ENCODE measurements around the gene TMEM231. TPM values are rescaled to one million over a fixed set of nuclear protein-coding genes. Genes with fewer than 3 reads are reported as not detected.

TMEM231 gene
- polyA plus RNA-seq, 3 donors = 0.27 to 0.75 (median 0.72) TPM

GRCh38 chr16:75529959-75530358 is 26.1 kb downstream of the TMEM231 start:
- intact Hi-C loops (cut with micrococcal nuclease) = no loop called here
- H3K79me2 ChIP-seq (ENCODE audit: insufficient read depth, low read length) = no peaks in the 10 kb centered on the region
- H3K4me3 ChIP-seq (replicated peaks in 1 of 3; ENCODE audit: low read depth in 2 of 3, low read length in 3 of 3) = no peak overlapping the region
- H3K9ac ChIP-seq (ENCODE audit: insufficient read depth, low read length, poor library complexity, severe bottlenecking) = no peak overlapping the region
- no peak overlapping the region for H3K4me2 ChIP-seq (replicated peaks; ENCODE audit: extremely low read depth, low read length, poor library complexity, severe bottlenecking)
- Mint-ChIP-seq H3K27ac (no peak overlapping the region), H3K4me3 (no peak overlapping the region), H3K9me3 (peaks cover 1 to 8% (median 5%) of the 10 kb centered on the region in 7 donors), H3K36me3 (no peaks in the 10 kb centered on the region), H3K27me3 (ENCODE audit: low read depth in 3 of 3) (peaks cover 0 to 5% (median 4%) of the 10 kb centered on the region in 3 donors), H3K4me1 (no peaks in the 10 kb centered on the region)
- H3K27me3 ChIP-seq (ENCODE audit: control insufficient read depth in 2 of 2, insufficient read depth in 2 of 2, low read length in 2 of 2) = no peaks in the 10 kb centered on the region
- H4K20me1 ChIP-seq (ENCODE audit: insufficient read depth, low read length) = no peaks in the 10 kb centered on the region
- H3K4me1 ChIP-seq (ENCODE audit: control insufficient read depth in 1 of 2, insufficient read depth in 2 of 2, low read length in 2 of 2) = no peaks in the 10 kb centered on the region
- H3K9me3 ChIP-seq (replicated peaks in 1 of 2; ENCODE audit: control insufficient read depth in 1 of 2, insufficient read depth in 1 of 2, low read length in 2 of 2) = no peaks in the 10 kb centered on the region
- H3K36me3 ChIP-seq (replicated peaks in 1 of 2; ENCODE audit: control insufficient read depth in 1 of 2, insufficient read depth in 2 of 2, low read length in 2 of 2) = no peaks in the 10 kb centered on the region
- no peak for TF ChIP-seq CTCF (IDR thresholded peaks at IDR 0.05)
- H2AFZ ChIP-seq (ENCODE audit: insufficient read depth, low read depth, low read length, poor library complexity, severe bottlenecking) = no peak overlapping the region
- WGBS (ENCODE audit: insufficient coverage) = over 99% methylated on average over 28 of the region's 29 CpGs
- no peak for DNase-seq
- H3K27ac ChIP-seq (ENCODE audit: low read depth in 1 of 2, low read length in 2 of 2) = no peak overlapping the region

GRCh38 chr16:75529056-75529905 is 26.8 kb downstream of the TMEM231 start:
- H3K9me3 Mint-ChIP-seq = peaks cover 1 to 8% (median 5%) of the 10 kb centered on the region in 7 donors
- Histone ChIP-seq H3K9me3 (replicated peaks in 1 of 2; ENCODE audit: control insufficient read depth in 1 of 2, insufficient read depth in 1 of 2, low read length in 2 of 2) (no peaks in the 10 kb centered on the region), H3K79me2 (ENCODE audit: insufficient read depth, low read length) (no peaks in the 10 kb centered on the region), H4K20me1 (ENCODE audit: insufficient read depth, low read length) (no peaks in the 10 kb centered on the region), H3K27me3 (ENCODE audit: control insufficient read depth in 2 of 2, insufficient read depth in 2 of 2, low read length in 2 of 2) (no peaks in the 10 kb centered on the region), H3K27ac (ENCODE audit: low read depth in 1 of 2, low read length in 2 of 2) (no peak overlapping the region), H3K4me3 (replicated peaks in 1 of 3; ENCODE audit: low read depth in 2 of 3, low read length in 3 of 3) (no peak overlapping the region), H3K36me3 (replicated peaks in 1 of 2; ENCODE audit: control insufficient read depth in 1 of 2, insufficient read depth in 2 of 2, low read length in 2 of 2) (no peaks in the 10 kb centered on the region), H2AFZ (ENCODE audit: insufficient read depth, low read depth, low read length, poor library complexity, severe bottlenecking) (no peak overlapping the region), H3K9ac (ENCODE audit: insufficient read depth, low read length, poor library complexity, severe bottlenecking) (no peak overlapping the region), H3K4me1 (ENCODE audit: control insufficient read depth in 1 of 2, insufficient read depth in 2 of 2, low read length in 2 of 2) (no peaks in the 10 kb centered on the region), H3K4me2 (replicated peaks; ENCODE audit: extremely low read depth, low read length, poor library complexity, severe bottlenecking) (no peak overlapping the region)
- peaks cover 0 to 6% (median 1%) of the 10 kb centered on the region in 3 donors for H3K27me3 Mint-ChIP-seq (ENCODE audit: low read depth in 3 of 3)
- H3K4me1 Mint-ChIP-seq = no peaks in the 10 kb centered on the region
- intact Hi-C loops (cut with micrococcal nuclease) = no loop called here
- H3K27ac Mint-ChIP-seq = peak overlapping the region in 1 of 7 donors; percentile 61
- no peak for TF ChIP-seq CTCF (IDR thresholded peaks at IDR 0.05)
- no peak overlapping the region for H3K4me3 Mint-ChIP-seq
- DNase-seq = no peak
- H3K36me3 Mint-ChIP-seq = no peaks in the 10 kb centered on the region
- WGBS (ENCODE audit: insufficient coverage) = 97% methylated on average over 75 of the region's 81 CpGs

Measured in CD14-positive monocyte (primary cell).